B cell (primary cell): ENCODE measurements around the gene LIN52. TPM values are rescaled to one million over a fixed set of nuclear protein-coding genes. Genes with fewer than 3 reads are reported as not detected.
A peak's percentile ranks its signal among the peaks of the same experiment; 100 is the strongest.

Source experiments
- ATAC-seq: fragments of 200-7000 bp; cut with Tn5 transposase; one replicate; pipeline ENCODE4 v1.10.0; 2021; ENCODE audit warnings: low read depth, mild to moderate bottlenecking, moderate number of reproducible peaks, moderate library complexity
- CTCF ChIA-PET: fragments of 350-600 bp; sonication (Branson Sonifier 250); formaldehyde crosslinking; loops from one replicate; lab custom pipeline; 2021; ENCODE audit warnings: antibody characterized with exemption, inconsistent platforms; lab: Charles Lee
- POLR2A ChIA-PET: fragments of 350-600 bp; sonication (Branson Sonifier 250); formaldehyde crosslinking; loops from one replicate; lab custom pipeline; 2021; ENCODE audit warnings: antibody characterized with exemption; lab: Charles Lee
- DNase-seq: peaks from one replicate; pipeline ENCODE4 v3.0.0; 2013
- H2AFZ ChIP-seq: 2 replicates; pipeline ENCODE4 v1.6.1; 2012; ENCODE audit warnings: mild to moderate bottlenecking, low read depth, low read length; ENCODE audit not compliant: insufficient read depth, poor library complexity, severe bottlenecking
- H3K27ac ChIP-seq, 2 donors: 1 replicate in 1 of 2; 2 replicates in 1 of 2; pipeline ENCODE4 v1.5.1; 2012 to 2013; ENCODE audit warnings: low read length in 2 of 2, mild to moderate bottlenecking in 2 of 2, moderate library complexity in 1 of 2
- H3K27me3 ChIP-seq, 4 experiments: fragments of 200-600 bp in 1 of 4; sonication (generic) in 1 of 4; replicated peaks in 1 of 4; 1 replicate in 2 of 4; 2 replicates in 2 of 4; pipeline versions ENCODE4 v1.6.1 to v1.7.0; 2013 to 2016; ENCODE audit warnings: low read length in 3 of 4, mild to moderate bottlenecking in 2 of 4, mixed read lengths in 1 of 4, moderate library complexity in 1 of 4; ENCODE audit not compliant: insufficient read depth in 4 of 4, control insufficient read depth in 3 of 4; ENCODE audit errors: control extremely low read depth in 1 of 4
- H3K36me3 ChIP-seq, 2 experiments: replicated peaks in 1 of 2; 1 replicate in 1 of 2; 2 replicates in 1 of 2; pipeline versions ENCODE4 v1.6.1 to v1.7.1; 2013; ENCODE audit warnings: low read length in 1 of 2; ENCODE audit not compliant: insufficient read depth in 2 of 2, control insufficient read depth in 1 of 2; ENCODE audit errors: control extremely low read depth in 1 of 2, extremely low read depth in 1 of 2
- H3K4me1 ChIP-seq, 2 donors: fragments of 200-600 bp in 1 of 2; sonication (generic) in 1 of 2; 1 replicate in 1 of 2; 2 replicates in 1 of 2; pipeline versions ENCODE4 v1.5.1 to v1.6.1; 2013 to 2017; ENCODE audit warnings: low read length in 2 of 2; ENCODE audit not compliant: control insufficient read depth in 2 of 2, insufficient read depth in 2 of 2
- H3K4me2 ChIP-seq: replicated peaks from 2 replicates; pipeline ENCODE3; 2012; ENCODE audit warnings: mild to moderate bottlenecking, low read depth, low read length; ENCODE audit not compliant: poor library complexity, severe bottlenecking
- H3K4me3 ChIP-seq, 5 experiments: fragments of 200-600 bp in 1 of 5; sonication (generic) in 1 of 5; 1 replicate in 3 of 5; 2 replicates in 2 of 5; pipeline versions ENCODE4 v1.5.1 to v1.7.0; 2011 to 2016; ENCODE audit warnings: low read length in 4 of 5, mild to moderate bottlenecking in 4 of 5, low read depth in 2 of 5, control low read depth in 1 of 5, moderate library complexity in 1 of 5; ENCODE audit not compliant: insufficient read depth in 1 of 5; ENCODE audit errors: control extremely low read depth in 1 of 5, extremely low read depth in 1 of 5
- H3K79me2 ChIP-seq: fragments of 200-600 bp; sonication (generic); one replicate; pipeline ENCODE4 v1.6.0; 2016; ENCODE audit warnings: low read length; ENCODE audit not compliant: control insufficient read depth, insufficient read depth
- H3K9ac ChIP-seq: fragments of 200-600 bp; sonication (generic); 2 replicates; pipeline ENCODE4 v1.6.1; 2017; ENCODE audit warnings: mild to moderate bottlenecking, low read length, moderate library complexity
- H3K9me3 ChIP-seq, 3 donors: one replicate each; pipeline versions ENCODE4 v1.6.1 to v1.7.1; 2013; ENCODE audit warnings: low read length in 2 of 3; ENCODE audit not compliant: control insufficient read depth in 2 of 3, insufficient read depth in 1 of 3; ENCODE audit errors: control extremely low read depth in 1 of 3
- H4K20me1 ChIP-seq: 2 replicates; pipeline ENCODE4 v1.6.0; 2012; ENCODE audit warnings: mild to moderate bottlenecking, low read length; ENCODE audit not compliant: insufficient read depth, control insufficient read depth, poor library complexity, severe bottlenecking
- H3K27ac Mint-ChIP-seq: one replicate; pipeline ENCODE4 v1.8.0; 2021; ENCODE audit warnings: mixed read lengths
- H3K27me3 Mint-ChIP-seq: one replicate; pipeline ENCODE4 v1.8.0; 2021; ENCODE audit warnings: mixed read lengths
- H3K4me1 Mint-ChIP-seq: one replicate; pipeline ENCODE4 v1.8.0; 2021; ENCODE audit warnings: mixed read lengths
- H3K4me3 Mint-ChIP-seq: one replicate; pipeline ENCODE4 v1.8.0; 2021; ENCODE audit warnings: mixed read lengths
- H3K9me3 Mint-ChIP-seq: one replicate; pipeline ENCODE4 v1.8.0; 2022; ENCODE audit warnings: mixed read lengths; ENCODE audit not compliant: insufficient read depth
- CTCF ChIP-seq: fragments of 200-600 bp; IDR thresholded peaks from one replicate; pipeline ENCODE4 v1.8.0; 2022; ENCODE audit warnings: antibody characterized with exemption, mild to moderate bottlenecking
- EZH2 ChIP-seq: IDR thresholded peaks from 2 replicates; pipeline ENCODE4 v1.6.1; 2012; ENCODE audit warnings: borderline replicate concordance, low read depth, mild to moderate bottlenecking, moderate library complexity, low read length; ENCODE audit not compliant: insufficient read depth, poor library complexity, severe bottlenecking
- WGBS: methylation state at CpG from one replicate; pipeline ENCODE4 v1.1.5; 2013; ENCODE audit warnings: missing lambda C conversion rate; ENCODE audit not compliant: insufficient coverage; 5-methylcytosine and 5-hydroxymethylcytosine counted together
- intact Hi-C: fragments of 100-400 bp; cut with micrococcal nuclease; formaldehyde crosslinking; loops from one replicate; pipeline ENCODE4 v1.10.0; 2022
- polyA plus RNA-seq: library from polyadenylated mRNA; depleted of rRNA; stranded (reverse); fragments of >200 nt; gene quantifications from 2 replicates; pipeline ENCODE4 v1.2.3, GENCODE V29; 2012
- total RNA-seq, 2 donors: library from RNA; stranded (reverse); fragments of 120-200 nt in 1 of 2; gene quantifications; 1 replicate in 1 of 2; 2 replicates in 1 of 2; pipeline versions ENCODE4 v1.2.3 to v1.2.4, GENCODE V29; 2013 to 2022

The LIN52 gene
- total and polyA plus RNA-seq, 2 donors (not counting 1 experiment from before 2014, with no cell fraction given) = 3.9 to 13.1 TPM

GRCh38 chr14:74242021-74242779 lies 157.4 kb downstream of the LIN52 start:
- peak; percentile 52 for DNase-seq
- Histone ChIP-seq H3K4me3 (peak overlapping the region in 1 of 5 experiments; percentile 60), H3K9ac (no peak overlapping the region), H3K79me2 (no peaks in the 10 kb centered on the region), H3K4me2 (peak overlapping the region; percentile 83), H3K27me3 (peaks cover 2 to 97% (median 64%) of the 10 kb centered on the region in 4 experiments), H3K27ac (no peak overlapping the region), H4K20me1 (no peaks in the 10 kb centered on the region), H3K4me1 (peaks cover 27 to 32% of the 10 kb centered on the region in 2 donors), H3K36me3 (no peaks in the 10 kb centered on the region), H3K9me3 (peaks cover 0 to 21% (median 0%) of the 10 kb centered on the region in 3 donors), H2AFZ (no peak overlapping the region)
- Mint-ChIP-seq H3K27me3 (peaks cover 73% of the 10 kb centered on the region), H3K4me3 (peak overlapping the region; percentile 73), H3K4me1 (peaks cover 25% of the 10 kb centered on the region), H3K9me3 (no peaks in the 10 kb centered on the region), H3K27ac (no peak overlapping the region)
- peak; percentile 47 for TF ChIP-seq EZH2
- TF ChIP-seq CTCF = no peak
- POLR2A ChIA-PET = no interaction called here
- CTCF ChIA-PET = interaction anchor here (1.2 kb wide), 2 partner anchors 9 to 11 kb away, joined by 4 to 5 read pairs; no protein-coding TSS in a partner anchor
- 13% methylated on average over 14 of the region's 28 CpGs for WGBS
- ATAC-seq = no peak
- intact Hi-C loops = no loop called here

- no peak overlapping the region for H3K9ac ChIP-seq
- no peak for ATAC-seq
- peaks cover 72% of the 10 kb centered on the region for H3K27me3 Mint-ChIP-seq
- ChIA-PET POLR2A (no interaction called here), CTCF (interaction anchor here (1.2 kb wide), 1 partner anchor 11 kb away, joined by 4 read pairs; no protein-coding TSS in a partner anchor)
- no peak overlapping the region for H3K27ac Mint-ChIP-seq
- no peaks in the 10 kb centered on the region for H3K79me2 ChIP-seq
- no peak overlapping the region for H3K27ac ChIP-seq
- TF ChIP-seq EZH2 = no peak
- no peak for TF ChIP-seq CTCF
- H3K4me1 Mint-ChIP-seq = peaks cover 25% of the 10 kb centered on the region
- no peak overlapping the region for H2AFZ ChIP-seq
- peaks cover 27 to 32% of the 10 kb centered on the region in 2 donors for H3K4me1 ChIP-seq
- H3K4me3 Mint-ChIP-seq = no peak overlapping the region
- no peak overlapping the region for H3K4me3 ChIP-seq
- DNase-seq = no peak
- no peaks in the 10 kb centered on the region for H3K36me3 ChIP-seq
- intact Hi-C loops = no loop called here
- 28% methylated on average over 4 of the region's 4 CpGs for WGBS
- no peak overlapping the region for H3K4me2 ChIP-seq
- peaks cover 2 to 95% (median 62%) of the 10 kb centered on the region in 4 experiments for H3K27me3 ChIP-seq
- peaks cover 0 to 21% (median 0%) of the 10 kb centered on the region in 3 donors for H3K9me3 ChIP-seq
- no peaks in the 10 kb centered on the region for H3K9me3 Mint-ChIP-seq
- H4K20me1 ChIP-seq = no peaks in the 10 kb centered on the region
Measured at GRCh38 chr14:74242780-74243042, 158.0 kb downstream of the LIN52 start.
